ENCODE results near the gene CTRL.

CTRL gene

GRCh38 chr16:67892375-67892774 is 39.3 kb downstream of the CTRL start:
- DNase-seq (ENCODE audit: low read depth in 1 of 2, low spot score in 1 of 2) = no peak

GRCh38 chr16:67888331-67888730 is 43.3 kb downstream of the CTRL start:
- DNase-seq (ENCODE audit: low read depth in 1 of 2, low spot score in 1 of 2) = no peak

GRCh38 chr16:67886387-67886786 is 45.3 kb downstream of the CTRL start:
- no peak for DNase-seq (ENCODE audit: low read depth in 1 of 2, low spot score in 1 of 2)

- no peak for DNase-seq (ENCODE audit: low read depth in 1 of 2, low spot score in 1 of 2)
Observed at GRCh38 chr16:67885976-67886375, 45.7 kb downstream of the CTRL start.

- no peak for DNase-seq (ENCODE audit: low read depth in 1 of 2, low spot score in 1 of 2)
Observed at GRCh38 chr16:67885545-67885944, 46.1 kb downstream of the CTRL start.

GRCh38 chr16:67884684-67885083 is 47.0 kb downstream of the CTRL start, which contains the start of gene NRN1L:
Gene NRN1L (plus strand): TSS chr16:67884885. CDS start chr16:67884904, 19 bp downstream.
- no peak for DNase-seq (ENCODE audit: low read depth in 1 of 2, low spot score in 1 of 2)

GRCh38 chr16:67883872-67884261 is 47.8 kb downstream of the CTRL start:
- DNase-seq (ENCODE audit: low read depth in 1 of 2, low spot score in 1 of 2) = peak; percentile 53 to 72

GRCh38 chr16:67883146-67883871 is 48.4 kb downstream of the CTRL start:
- no peak for DNase-seq (ENCODE audit: low read depth in 1 of 2, low spot score in 1 of 2)

- no peak for DNase-seq (ENCODE audit: low read depth in 1 of 2, low spot score in 1 of 2)
Observed at GRCh38 chr16:67882374-67883145, 49.1 kb downstream of the CTRL start.

- DNase-seq (ENCODE audit: low read depth in 1 of 2, low spot score in 1 of 2) = no peak
Observed at GRCh38 chr16:67881621-67882161, 50.0 kb downstream of the CTRL start.

- DNase-seq (ENCODE audit: low read depth in 1 of 2, low spot score in 1 of 2) = no peak
Observed at GRCh38 chr16:67880584-67880983, 51.1 kb downstream of the CTRL start.

GRCh38 chr16:67879936-67880335 is 51.7 kb downstream of the CTRL start:
- no peak for DNase-seq (ENCODE audit: low read depth in 1 of 2, low spot score in 1 of 2)
